ENCODE measurements around the gene PIMREG.
A peak's percentile ranks its signal among the peaks of the same experiment; 100 is the strongest.

PIMREG gene

GRCh38 chr17:6443692-6444570 lies at the start of gene PIMREG:
TSS of gene PIMREG (plus strand) at chr17:6444455. CDS start at chr17:6445111, 656 bp downstream.
- in situ Hi-C loops (cut with MboI; ENCODE audit: low sequenced_read_pairs, unreplicated experiment), result no loop called here
- DNase-seq (ENCODE audit: low spot score), result peak; percentile 97
- TF ChIP-seq CTCF (IDR thresholded peaks at IDR 0.05; ENCODE audit: borderline replicate concordance, control extremely low read depth, extremely low read depth, insufficient read depth, missing control alignments), result no peak

- DNase-seq (ENCODE audit: low spot score), result no peak
- no peak for TF ChIP-seq CTCF (IDR thresholded peaks at IDR 0.05; ENCODE audit: borderline replicate concordance, control extremely low read depth, extremely low read depth, insufficient read depth, missing control alignments)
- in situ Hi-C loops (cut with MboI; ENCODE audit: low sequenced_read_pairs, unreplicated experiment), result no loop called here
Observed at GRCh38 chr17:6398955-6399354, 45.3 kb upstream of the PIMREG start.

GRCh38 chr17:6402258-6402657 lies 42.0 kb upstream of the PIMREG start:
- no peak for TF ChIP-seq CTCF (IDR thresholded peaks at IDR 0.05; ENCODE audit: borderline replicate concordance, control extremely low read depth, extremely low read depth, insufficient read depth, missing control alignments)
- no peak for DNase-seq (ENCODE audit: low spot score)
- in situ Hi-C loops (cut with MboI; ENCODE audit: low sequenced_read_pairs, unreplicated experiment), result loop anchor here (10.0 to 25.0 kb wide), 2 partner anchors 690 to 817 kb away; partner anchors contain the start of gene NLRP1

GRCh38 chr17:6408276-6408675 lies 36.0 kb upstream of the PIMREG start:
- in situ Hi-C loops (cut with MboI; ENCODE audit: low sequenced_read_pairs, unreplicated experiment), result loop anchor here (10.0 to 25.0 kb wide), 2 partner anchors 696 to 823 kb away; partner anchors contain the start of gene NLRP1
- TF ChIP-seq CTCF (IDR thresholded peaks at IDR 0.05; ENCODE audit: borderline replicate concordance, control extremely low read depth, extremely low read depth, insufficient read depth, missing control alignments), result no peak
- no peak for DNase-seq (ENCODE audit: low spot score)

- in situ Hi-C loops (cut with MboI; ENCODE audit: low sequenced_read_pairs, unreplicated experiment), result loop anchor here (10.0 to 25.0 kb wide), 2 partner anchors 696 to 824 kb away; partner anchors contain the start of gene NLRP1
- TF ChIP-seq CTCF (IDR thresholded peaks at IDR 0.05; ENCODE audit: borderline replicate concordance, control extremely low read depth, extremely low read depth, insufficient read depth, missing control alignments), result no peak
- DNase-seq (ENCODE audit: low spot score), result no peak
Observed at GRCh38 chr17:6408735-6409134, 35.5 kb upstream of the PIMREG start.

- in situ Hi-C loops (cut with MboI; ENCODE audit: low sequenced_read_pairs, unreplicated experiment), result loop anchor here (25.0 kb wide), 1 partner anchor 701 kb away; no protein-coding TSS in a partner anchor
- TF ChIP-seq CTCF (IDR thresholded peaks at IDR 0.05; ENCODE audit: borderline replicate concordance, control extremely low read depth, extremely low read depth, insufficient read depth, missing control alignments), result no peak
- peak; percentile 69 for DNase-seq (ENCODE audit: low spot score)
Observed at GRCh38 chr17:6413065-6413464, 31.2 kb upstream of the PIMREG start.

Data from GM13976 (cell line).